Endothelial cell (in vitro differentiated cells): ENCODE results near the gene TRPC4AP. TPM values are rescaled to one million over a fixed set of nuclear protein-coding genes. Genes with fewer than 3 reads are reported as not detected.
A peak's percentile ranks its signal among the peaks of the same experiment; 100 is the strongest.
"Not testable (repeated sequence)": the region's sequence is repeated elsewhere in the genome, so short reads cannot be mapped to it uniquely, and the experiment has no call there.

Source experiments
- DNase-seq: peaks from one replicate; pipeline ENCODE4 v3.0.0; 2021; ENCODE audit warnings: low spot score
- H3K27ac Mint-ChIP-seq: one replicate; pipeline ENCODE4 v1.8.0; 2021; ENCODE audit warnings: mixed read lengths, inconsistent platforms; ENCODE audit not compliant: unreplicated experiment
- H3K27me3 Mint-ChIP-seq: one replicate; pipeline ENCODE4 v1.8.0; 2021; ENCODE audit warnings: mild to moderate bottlenecking, moderate library complexity, mixed read lengths, inconsistent platforms; ENCODE audit not compliant: unreplicated experiment
- H3K36me3 Mint-ChIP-seq: one replicate; pipeline ENCODE4 v1.8.0; 2021; ENCODE audit warnings: mild to moderate bottlenecking, low read depth, mixed read lengths, inconsistent platforms; ENCODE audit not compliant: unreplicated experiment
- H3K4me1 Mint-ChIP-seq: one replicate; pipeline ENCODE4 v1.8.0; 2021; ENCODE audit warnings: mild to moderate bottlenecking, mixed read lengths, inconsistent platforms; ENCODE audit not compliant: unreplicated experiment
- H3K4me3 Mint-ChIP-seq: one replicate; pipeline ENCODE4 v1.8.0; 2021; ENCODE audit warnings: mild to moderate bottlenecking, mixed read lengths, inconsistent platforms; ENCODE audit not compliant: unreplicated experiment
- H3K9me3 Mint-ChIP-seq: one replicate; pipeline ENCODE4 v1.8.0; 2021; ENCODE audit warnings: mixed read lengths, inconsistent platforms; ENCODE audit not compliant: unreplicated experiment
- total RNA-seq: library from RNA; stranded (reverse); fragmentation: NEBNext Ultra II Directional; extraction: Animal tissue kit (Norgen Biotek cat#: 25700); gene quantifications from one replicate; pipeline ENCODE4 v1.2.1, GENCODE V29; 2021; ENCODE audit not compliant: unreplicated experiment
- TF ChIP-seq, protein P1 (sequence below): fragments of 200-600 bp; sonication (generic); IDR thresholded peaks from one replicate; pipeline ENCODE4 v1.5.0; 2021; ENCODE audit warnings: antibody characterized with exemption; ENCODE audit not compliant: unreplicated experiment

Gene TRPC4AP
- total RNA-seq, 1 donor from 2014 or later: 109 TPM

DNA sequence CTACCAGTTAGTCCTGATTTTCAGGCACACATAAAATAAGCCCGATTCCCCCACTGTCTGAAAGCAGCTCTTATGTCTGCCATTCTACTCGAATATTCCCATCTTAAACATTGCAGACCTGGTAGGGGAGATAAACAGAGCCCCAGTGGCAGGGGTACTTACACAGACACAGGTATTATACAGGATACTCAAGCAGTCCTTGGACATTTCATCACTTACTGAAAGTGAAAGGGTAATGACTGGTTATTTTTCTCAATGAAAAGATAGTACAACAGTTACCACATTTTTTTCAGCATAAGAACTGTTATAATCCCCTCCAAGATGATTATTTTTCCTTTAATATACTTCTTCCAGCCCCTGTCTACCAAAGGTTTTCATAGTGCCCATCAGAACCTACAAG is 37.8 kb downstream of the TRPC4AP start:
- no peak overlapping the region for H3K4me3 Mint-ChIP-seq
- H3K27me3 Mint-ChIP-seq: peaks cover 1% of the 10 kb centered on the region
- H3K4me1 Mint-ChIP-seq: peaks cover 14% of the 10 kb centered on the region
- DNase-seq: no peak
- H3K27ac Mint-ChIP-seq: no peak overlapping the region
- H3K36me3 Mint-ChIP-seq: peaks cover 16% of the 10 kb centered on the region
- H3K9me3 Mint-ChIP-seq: no peaks in the 10 kb centered on the region
- TF ChIP-seq, protein P1, sequence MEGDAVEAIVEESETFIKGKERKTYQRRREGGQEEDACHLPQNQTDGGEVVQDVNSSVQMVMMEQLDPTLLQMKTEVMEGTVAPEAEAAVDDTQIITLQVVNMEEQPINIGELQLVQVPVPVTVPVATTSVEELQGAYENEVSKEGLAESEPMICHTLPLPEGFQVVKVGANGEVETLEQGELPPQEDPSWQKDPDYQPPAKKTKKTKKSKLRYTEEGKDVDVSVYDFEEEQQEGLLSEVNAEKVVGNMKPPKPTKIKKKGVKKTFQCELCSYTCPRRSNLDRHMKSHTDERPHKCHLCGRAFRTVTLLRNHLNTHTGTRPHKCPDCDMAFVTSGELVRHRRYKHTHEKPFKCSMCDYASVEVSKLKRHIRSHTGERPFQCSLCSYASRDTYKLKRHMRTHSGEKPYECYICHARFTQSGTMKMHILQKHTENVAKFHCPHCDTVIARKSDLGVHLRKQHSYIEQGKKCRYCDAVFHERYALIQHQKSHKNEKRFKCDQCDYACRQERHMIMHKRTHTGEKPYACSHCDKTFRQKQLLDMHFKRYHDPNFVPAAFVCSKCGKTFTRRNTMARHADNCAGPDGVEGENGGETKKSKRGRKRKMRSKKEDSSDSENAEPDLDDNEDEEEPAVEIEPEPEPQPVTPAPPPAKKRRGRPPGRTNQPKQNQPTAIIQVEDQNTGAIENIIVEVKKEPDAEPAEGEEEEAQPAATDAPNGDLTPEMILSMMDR: no peak

DNA sequence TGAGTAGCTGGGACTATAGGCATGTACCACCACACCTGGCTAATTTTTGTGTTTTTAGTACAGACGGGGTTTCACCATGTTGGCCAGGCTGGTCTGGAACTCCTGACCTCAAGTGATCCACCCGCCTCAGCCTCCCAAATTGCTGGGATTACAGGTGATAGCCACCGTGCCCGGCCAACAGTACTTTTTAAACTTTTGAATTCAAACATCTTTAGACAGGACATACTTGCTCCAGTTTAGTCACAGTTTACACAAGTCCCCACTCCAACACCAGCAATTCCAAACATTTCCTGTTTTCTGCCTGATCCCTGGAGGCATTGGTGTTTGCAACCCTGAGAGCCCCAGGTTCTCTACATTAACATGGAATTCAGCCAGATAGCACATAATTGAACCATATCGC is 40.0 kb downstream of the TRPC4AP start:
- not testable (repeated sequence) for DNase-seq, H3K9me3 Mint-ChIP-seq, H3K27me3 Mint-ChIP-seq, H3K4me3 Mint-ChIP-seq
- H3K27ac Mint-ChIP-seq: peak overlapping the region; percentile 84
- H3K4me1 Mint-ChIP-seq: peaks cover 19% of the 10 kb centered on the region
- H3K36me3 Mint-ChIP-seq: peaks cover 26% of the 10 kb centered on the region

DNA sequence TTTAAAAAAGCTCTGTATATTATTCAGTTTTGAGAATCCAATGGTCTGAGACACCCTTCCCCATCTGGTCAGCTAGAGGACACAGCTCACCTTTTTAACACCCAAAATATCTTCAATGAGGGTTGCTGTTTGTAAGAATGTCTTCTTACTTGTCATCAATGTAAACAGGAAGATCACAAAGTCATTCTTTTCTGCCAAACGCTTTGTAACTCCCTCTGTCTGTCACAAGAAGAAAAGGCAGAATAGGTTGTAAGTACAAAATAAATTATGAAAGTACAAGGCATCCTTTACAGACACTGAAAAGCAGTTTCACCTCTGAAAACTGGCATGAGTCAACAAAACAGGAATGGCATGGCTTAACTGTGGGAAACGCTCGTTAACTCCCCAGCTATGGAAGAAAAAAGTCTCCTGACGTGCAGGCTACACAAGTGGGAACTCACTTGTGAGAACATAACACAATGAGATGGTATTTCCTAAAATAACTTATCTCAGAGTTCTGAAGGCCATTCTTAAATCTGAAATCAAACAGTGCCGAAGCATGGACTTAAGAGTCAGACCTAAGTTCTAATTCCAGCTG is 42.7 kb downstream of the TRPC4AP start:
- DNase-seq: no peak
- Mint-ChIP-seq H3K4me1 (peaks cover 19% of the 10 kb centered on the region), H3K27me3 (peaks cover 1% of the 10 kb centered on the region), H3K4me3 (peak overlapping the region; percentile 30), H3K9me3 (no peaks in the 10 kb centered on the region), H3K27ac (peak overlapping the region; percentile 3), H3K36me3 (peaks cover 23% of the 10 kb centered on the region)
- TF ChIP-seq, protein P1: no peak

DNA sequence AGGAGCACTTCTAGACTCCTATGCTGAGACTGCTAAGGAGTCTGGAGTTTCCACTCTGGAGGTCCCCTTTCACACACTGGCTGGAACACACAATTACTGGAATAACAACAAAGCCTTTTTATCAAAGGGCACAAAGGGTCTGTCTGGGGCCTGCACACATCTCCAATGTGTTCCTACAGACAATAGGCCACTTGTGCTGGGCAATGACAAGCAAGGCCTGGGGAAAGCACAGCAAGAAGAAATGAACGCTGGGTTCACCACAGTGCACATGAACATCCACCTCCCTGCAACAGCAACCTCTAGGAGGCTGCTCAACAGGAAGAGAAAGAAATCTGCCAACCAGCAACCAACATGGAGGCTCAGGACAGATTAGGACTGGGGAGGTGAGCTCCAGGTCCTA is 43.9 kb downstream of the TRPC4AP start:
- H3K9me3 Mint-ChIP-seq: no peaks in the 10 kb centered on the region
- H3K36me3 Mint-ChIP-seq: peaks cover 22% of the 10 kb centered on the region
- TF ChIP-seq, protein P1: no peak
- peaks cover 17% of the 10 kb centered on the region for H3K4me1 Mint-ChIP-seq
- DNase-seq: no peak
- H3K27me3 Mint-ChIP-seq: peaks cover 1% of the 10 kb centered on the region
- no peak overlapping the region for H3K4me3 Mint-ChIP-seq
- H3K27ac Mint-ChIP-seq: no peak overlapping the region

DNA sequence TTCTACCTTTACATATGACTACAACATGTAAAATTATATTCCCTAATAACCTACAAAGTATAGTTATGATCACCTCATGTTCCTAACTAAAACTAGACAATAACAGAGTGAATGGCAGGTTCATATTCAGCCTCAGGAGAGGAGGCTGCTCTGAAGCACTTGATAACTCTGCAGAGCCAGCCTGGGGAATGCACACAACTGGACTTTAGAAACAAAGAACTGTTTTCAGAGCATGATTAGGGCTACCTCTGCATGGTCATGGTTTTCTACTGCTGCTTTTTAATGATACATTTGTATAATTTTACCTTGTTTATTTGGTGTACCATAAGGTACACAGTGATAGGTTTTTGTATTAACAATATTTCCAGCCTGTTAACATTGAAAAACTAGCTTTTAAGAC is 50.3 kb downstream of the TRPC4AP start:
- no peak overlapping the region for H3K27ac Mint-ChIP-seq
- TF ChIP-seq, protein P1: no peak

More for the DNA sequence above, 50.3 kb downstream of the TRPC4AP start:
- DNase-seq: no peak
- Mint-ChIP-seq H3K36me3 (peaks cover 12% of the 10 kb centered on the region), H3K4me3 (no peak overlapping the region), H3K9me3 (no peaks in the 10 kb centered on the region), H3K4me1 (no peaks in the 10 kb centered on the region), H3K27me3 (peaks cover 1% of the 10 kb centered on the region)
